Ishikawa (cell line): ENCODE results near the gene C10orf95.

ENCODE experiments used
- CREB1 ChIP-seq: IDR thresholded peaks from 2 replicates; pipeline ENCODE4 v1.6.1; 2012; ENCODE audit warnings: low read depth
- RAD21 ChIP-seq: IDR thresholded peaks from 2 replicates; pipeline ENCODE4 v1.6.1; 2012; ENCODE audit warnings: low read depth
- TCF12 ChIP-seq: IDR thresholded peaks from 2 replicates; pipeline ENCODE4 v1.6.1; 2012; ENCODE audit warnings: low read depth
- YY1 ChIP-seq: IDR thresholded peaks from 2 replicates; pipeline ENCODE4 v1.6.1; 2012; ENCODE audit warnings: low read depth
- TF ChIP-seq, protein P1 (sequence below): IDR thresholded peaks from 2 replicates; pipeline ENCODE4 v1.6.1; 2012

DNA sequence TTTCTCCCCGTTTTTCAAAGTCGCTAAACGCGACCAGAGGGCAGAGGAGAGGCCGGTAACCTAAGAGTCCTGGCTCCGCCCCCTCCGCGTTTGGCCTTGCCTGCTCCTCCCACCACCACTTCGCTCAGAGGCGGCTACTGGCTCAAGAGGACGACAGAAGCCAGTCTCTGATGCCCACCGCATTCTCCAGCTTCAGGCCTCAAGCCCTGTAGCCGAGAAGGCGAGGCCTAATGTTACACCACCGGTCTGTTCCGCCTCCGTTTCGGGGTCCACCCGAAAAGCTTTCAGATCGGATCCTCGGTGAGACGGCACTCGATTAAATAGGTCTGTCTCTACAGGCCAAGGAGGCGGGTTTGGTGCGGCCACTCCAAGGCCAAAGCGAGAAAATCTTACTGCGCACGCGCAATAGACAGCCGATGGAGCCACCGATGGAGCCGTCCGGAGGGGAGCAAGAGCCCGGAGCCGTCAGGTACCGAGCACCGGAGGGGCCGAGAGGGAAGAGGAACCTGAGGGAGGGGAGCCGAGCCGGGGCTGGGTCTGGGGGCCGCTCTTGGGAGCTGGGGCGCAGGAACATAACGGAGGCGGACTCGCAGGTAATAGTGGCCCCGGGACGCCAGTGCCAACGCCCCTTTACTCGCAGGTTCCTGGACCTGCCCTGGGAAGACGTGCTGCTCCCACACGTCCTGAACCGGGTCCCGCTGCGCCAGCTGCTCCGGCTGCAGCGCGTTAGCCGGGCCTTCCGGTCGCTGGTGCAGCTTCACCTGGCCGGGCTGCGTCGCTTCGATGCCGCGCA lies 30.4 kb downstream of the C10orf95 start, which contains the start of gene FBXL15:
- TF ChIP-seq, protein P1, sequence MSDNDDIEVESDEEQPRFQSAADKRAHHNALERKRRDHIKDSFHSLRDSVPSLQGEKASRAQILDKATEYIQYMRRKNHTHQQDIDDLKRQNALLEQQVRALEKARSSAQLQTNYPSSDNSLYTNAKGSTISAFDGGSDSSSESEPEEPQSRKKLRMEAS, result peak; percentile 59; the same call in 1 of the 2 replicates
- 0 out of 2 replicates have a peak, but pooled peaks have one; percentile 2 for TF ChIP-seq RAD21
- TF ChIP-seq TCF12, result peak; percentile 86
- TF ChIP-seq CREB1, result peak; percentile 49; the same call in 1 of the 2 replicates
- TF ChIP-seq YY1, result peak; percentile 76
